HG02588 (cell line): ENCODE measurements around the gene PLEKHA1.

Experiments
- ATAC-seq: cut with Tn5 transposase; IDR thresholded peaks from one replicate; pipeline ENCODE4 v1.9.1; 2021; ENCODE audit warnings: mild to moderate bottlenecking, moderate library complexity; ENCODE audit not compliant: unreplicated experiment

PLEKHA1 gene

DNA sequence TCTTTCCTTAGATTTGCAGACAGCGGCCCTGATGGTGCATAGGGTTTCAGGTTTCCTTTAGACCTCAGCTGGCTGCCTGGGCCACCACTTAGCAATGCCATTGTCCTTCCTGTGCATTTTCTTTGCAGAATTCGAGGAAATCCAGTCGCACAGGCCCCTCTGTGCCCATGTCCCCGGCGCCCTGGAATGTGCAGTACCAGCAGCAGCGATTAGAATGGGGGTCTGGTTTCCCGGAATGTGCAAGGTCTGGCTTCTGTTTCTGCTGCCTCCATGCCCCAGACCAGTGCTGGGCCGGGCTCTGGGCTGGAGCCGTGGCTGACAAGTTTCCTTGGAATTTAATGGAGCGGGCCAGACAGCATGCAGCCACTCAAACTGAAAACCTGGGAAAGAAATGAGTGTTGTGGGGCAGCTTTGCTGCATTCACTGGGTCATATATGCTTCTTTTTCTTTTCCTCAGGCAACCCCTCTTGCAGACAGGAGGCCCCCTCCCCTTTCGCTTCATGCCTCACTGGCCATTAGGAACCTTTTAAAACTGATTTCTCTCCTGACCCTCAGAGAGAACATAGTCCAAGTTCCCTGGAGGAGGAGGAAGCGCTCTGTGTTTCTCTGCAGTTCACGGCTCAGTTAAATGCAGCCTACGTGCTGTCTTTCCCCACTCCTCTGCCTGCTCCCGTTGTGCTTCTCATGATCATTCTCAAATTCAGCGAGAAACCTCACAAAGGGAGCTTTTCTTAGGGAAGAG lies 101.3 kb downstream of the PLEKHA1 start:
- no peak for ATAC-seq

DNA sequence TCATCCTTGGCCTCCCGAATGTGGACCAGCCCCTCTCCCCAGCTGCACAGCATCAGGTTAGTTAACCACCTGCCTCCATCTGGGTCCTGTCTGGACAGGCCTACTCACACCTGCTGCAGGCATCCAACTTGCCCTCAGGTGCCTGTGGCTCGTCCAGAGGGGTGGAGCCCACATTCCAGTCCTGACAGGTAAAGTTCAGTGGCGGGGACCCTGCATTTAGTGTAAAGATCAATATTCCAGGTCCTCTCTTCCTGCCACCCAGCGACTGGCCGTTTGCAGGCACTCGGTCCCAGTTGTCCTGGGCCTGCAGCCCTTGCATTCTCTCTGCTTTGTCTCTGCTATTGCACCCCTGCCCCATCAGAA lies 101.8 kb downstream of the PLEKHA1 start:
- no peak for ATAC-seq

DNA sequence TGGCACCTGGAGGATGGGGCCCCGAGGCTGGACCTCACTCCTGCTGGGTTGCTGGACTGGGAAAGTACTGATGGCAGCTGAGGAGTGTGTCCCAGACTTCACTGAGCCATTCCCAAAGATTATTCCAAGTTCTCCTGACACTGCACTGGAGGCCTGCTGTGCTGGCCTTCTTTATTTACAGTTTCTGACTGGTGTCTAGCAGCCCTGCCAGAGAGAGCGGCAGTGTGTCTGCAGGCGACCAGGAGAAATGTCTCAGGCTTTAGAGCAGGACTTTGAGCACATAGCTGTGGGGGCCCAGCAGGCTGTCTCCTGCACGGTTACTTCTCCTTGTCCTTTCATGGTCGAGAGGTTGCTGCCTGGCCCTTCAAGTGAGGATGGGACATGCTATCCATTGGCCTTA lies 102.9 kb downstream of the PLEKHA1 start:
- ATAC-seq = no peak

DNA sequence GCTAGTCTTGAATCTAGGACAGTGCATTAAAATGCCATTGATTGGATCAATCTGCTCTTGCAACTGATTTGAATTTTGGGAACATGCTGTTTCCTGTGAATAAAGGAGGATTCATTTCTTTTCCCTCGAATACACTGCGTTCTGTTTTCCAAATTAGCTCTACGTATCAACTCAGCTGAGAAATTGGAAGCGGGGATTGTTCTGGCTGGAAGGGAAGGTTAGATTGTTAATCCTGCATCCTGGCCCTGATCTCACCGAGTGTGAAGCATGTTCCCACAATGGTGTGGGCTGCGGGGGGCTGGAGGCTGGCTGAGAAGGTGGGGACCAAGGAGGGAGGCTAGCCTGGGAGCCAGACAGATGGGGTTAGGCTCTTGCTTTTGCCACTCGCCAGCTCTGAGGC lies 104.5 kb downstream of the PLEKHA1 start:
- ATAC-seq = no peak

DNA sequence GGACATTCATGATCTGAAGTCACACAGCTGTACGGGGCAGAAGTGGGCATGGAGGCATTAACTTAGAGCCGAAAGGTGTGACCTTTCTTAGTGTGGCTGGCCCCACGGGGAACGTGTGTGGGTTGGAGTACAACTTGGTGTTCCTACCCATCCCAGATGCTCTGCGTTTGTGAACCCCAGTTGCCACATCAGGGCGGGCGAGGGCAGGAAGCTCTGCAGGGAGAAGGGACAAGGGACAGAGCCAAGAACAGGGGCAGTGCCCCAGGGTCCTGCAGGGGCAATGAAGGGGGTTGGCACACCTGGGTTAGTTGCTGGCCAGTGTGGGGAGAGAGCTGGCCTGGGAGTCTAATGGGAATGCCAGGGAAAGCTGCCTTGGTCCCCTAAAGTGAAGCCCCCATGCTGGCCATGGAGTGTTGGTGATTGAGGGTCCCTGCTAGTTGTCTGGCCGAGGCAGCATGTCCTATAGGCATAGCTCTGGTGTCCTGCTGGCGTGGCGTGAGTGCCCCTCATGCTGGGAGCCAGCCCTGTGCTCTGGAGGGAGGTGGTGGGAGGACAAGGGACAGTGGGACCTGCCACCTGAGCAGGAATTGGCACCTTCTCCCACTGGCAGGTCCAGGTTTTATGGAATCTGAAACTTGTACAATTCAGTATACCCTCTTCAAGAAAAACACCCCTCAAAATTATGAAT lies 105.8 kb downstream of the PLEKHA1 start:
- ATAC-seq = no peak

DNA sequence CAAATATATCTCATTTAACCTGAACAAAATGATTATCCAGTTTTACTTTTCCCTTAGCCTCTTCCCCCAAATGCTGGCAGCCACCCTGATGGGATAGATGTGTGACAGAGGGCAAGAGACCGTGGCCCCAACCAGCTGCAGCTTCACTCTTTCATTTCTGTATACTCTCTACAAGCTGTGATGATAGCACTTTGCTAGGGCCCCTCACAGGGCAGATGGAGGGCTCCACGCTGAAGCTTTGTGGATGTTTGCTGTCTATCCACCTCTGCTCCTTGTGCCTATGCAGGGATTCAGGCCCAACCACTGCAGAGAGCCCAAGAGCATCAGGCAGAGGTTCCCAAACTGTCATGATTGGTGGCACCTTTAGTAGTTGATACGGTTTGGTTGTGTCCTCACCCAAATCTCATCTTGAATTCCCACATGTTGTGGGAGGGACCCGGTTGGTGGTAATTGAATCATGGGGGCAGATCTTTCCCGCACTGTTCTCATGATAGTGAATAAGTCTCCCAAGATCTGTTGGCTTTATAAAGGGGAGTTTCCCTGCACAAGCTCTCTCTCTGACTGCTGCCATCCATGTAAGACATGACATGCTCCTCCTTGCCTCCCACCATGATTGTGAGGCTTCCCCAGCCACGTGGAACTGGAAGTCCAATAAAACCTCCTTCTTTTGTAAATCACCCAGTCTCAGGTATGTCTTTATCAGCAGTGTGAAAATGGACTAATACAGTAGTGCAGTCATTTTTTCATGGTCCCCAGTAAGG lies 107.0 kb downstream of the PLEKHA1 start:
- no peak for ATAC-seq
